NCI-H2171 treated with DMSO at 0.1 percent for 48 hours (cell line): ENCODE data around the gene DPP10.

Experiments used
- DNase-seq: peaks from one replicate; lab custom pipeline; 2025; lab: John Stamatoyannopoulos, UW

Gene DPP10

DNA sequence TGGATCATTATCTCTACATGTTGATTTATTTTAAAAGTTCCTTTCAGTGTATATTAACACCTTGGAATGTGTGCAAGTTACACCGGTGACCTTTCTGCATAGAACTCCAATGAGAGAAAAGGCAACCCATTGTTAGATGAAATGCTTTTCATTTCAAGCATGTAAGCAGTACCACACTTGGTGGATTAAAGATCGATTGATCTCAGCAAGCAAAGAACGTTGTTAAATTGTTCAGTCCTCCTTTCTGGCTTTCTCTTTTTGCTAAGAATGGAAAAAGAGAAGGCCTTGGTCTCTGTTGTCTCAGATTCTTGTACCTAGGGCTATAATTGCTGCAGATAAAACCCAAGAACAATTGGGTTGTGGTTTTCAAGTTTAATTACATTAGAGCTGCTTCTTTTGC lies 843.0 kb downstream of the DPP10 start:
- DNase-seq: no peak

DNA sequence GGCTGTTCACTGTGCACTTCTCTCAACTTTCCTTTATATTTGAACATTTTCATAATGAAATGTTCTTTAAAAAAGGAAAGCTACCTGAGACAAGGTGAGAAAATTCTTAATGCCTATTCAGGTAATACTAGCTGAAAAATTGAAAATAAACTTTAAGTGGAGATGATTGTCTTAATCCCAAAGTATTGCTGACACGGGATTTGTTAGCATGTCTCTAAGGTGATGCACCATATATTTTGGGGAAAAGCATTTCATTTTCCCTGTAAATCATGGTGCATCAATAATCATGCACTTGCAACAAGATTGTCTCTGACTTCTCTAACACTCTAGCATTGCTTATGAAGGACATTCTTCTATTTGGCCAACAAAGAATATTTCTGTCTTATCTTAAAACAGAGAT lies 848.0 kb downstream of the DPP10 start:
- no peak for DNase-seq

DNA sequence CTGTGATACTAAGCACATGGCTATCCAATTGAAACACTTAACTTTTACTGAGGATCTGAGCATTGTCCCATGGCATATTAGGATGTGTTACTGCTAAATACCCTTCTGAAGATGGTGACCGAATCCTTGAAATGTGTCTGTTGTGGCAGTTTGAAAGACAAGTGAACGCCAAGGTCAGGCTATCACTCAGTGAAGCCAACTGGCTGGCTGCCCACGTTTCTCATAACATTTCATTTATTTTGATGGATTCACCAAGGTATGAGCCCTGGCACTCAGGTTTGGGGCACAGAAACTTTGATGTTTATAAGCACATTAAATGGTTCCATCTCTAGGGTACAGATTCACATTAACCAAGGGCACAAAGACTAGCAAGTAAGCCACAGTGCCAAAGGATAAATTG lies 850.3 kb downstream of the DPP10 start:
- DNase-seq: no peak

DNA sequence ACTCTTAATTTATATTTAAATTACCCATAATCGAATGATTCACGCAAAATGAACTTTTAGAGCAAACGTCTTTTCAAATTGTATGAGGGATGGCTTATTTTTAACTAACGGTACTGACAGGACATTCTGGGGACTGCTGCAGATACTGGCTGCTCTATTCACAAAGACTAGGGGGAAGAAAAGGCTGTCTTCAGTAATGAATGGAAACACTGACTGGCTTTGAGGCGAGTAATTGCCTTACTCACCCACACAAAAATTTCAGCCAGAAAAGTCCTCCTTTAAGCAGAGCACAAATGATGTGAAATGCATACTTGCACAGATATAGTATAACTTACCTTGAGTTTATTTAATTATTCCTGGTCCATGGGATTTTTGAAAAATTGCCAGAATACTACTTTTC lies 852.6 kb downstream of the DPP10 start:
- DNase-seq: no peak

DNA sequence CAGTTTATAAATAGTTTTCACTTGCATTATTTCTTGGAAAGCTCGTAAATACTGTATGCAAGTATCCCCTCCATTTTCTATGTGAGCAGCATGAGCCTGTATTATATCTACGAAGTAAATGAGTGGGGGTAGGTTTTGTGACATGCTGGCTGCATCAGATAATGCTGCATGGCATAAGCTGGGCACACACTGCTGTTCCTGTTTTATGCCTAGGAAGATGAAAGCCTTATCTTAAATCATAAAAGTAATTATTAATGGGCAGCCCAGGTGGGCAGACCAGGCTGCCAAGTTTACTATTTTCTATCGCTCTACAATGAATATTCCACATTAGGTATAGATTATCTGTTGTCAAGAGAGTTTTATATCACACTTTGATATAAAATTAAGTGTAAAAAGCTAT lies 854.6 kb downstream of the DPP10 start:
- no peak for DNase-seq

DNA sequence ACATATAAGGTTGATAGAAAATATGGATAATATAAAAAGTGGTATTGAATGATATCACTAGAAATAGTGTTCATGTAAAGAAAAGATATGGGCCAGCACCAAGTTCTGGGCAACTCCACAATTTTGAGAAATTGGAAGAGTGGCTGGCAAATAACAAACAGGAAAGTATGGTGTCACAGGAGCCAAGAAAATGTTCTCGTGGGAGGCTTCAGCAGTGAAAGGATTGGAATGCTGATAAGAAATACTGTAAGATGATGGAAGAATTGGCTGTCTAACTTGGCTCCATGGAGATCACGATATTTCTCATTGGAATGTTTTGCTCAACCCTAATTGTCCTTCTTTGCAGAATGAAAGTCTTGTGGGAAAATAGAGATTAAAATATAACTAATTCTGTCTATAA lies 856.8 kb downstream of the DPP10 start:
- DNase-seq: no peak

DNA sequence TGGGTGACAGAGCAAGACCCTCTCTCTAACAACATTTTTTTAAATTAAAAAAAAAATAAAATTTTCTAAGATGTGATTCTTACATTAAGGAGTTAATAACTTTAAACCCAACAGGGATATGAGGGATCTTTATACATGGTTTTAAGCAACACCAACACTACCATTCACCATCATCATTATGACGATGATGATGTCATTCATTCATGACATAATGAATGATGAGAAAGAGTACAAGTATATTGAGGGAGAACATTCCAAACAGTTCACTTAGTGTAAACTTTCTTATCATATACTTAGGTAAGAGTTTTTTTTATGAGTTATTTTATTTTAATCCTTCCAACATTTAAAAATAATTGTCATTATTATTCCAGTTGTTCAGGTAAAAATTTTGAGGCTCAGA lies 863.3 kb downstream of the DPP10 start:
- no peak for DNase-seq

DNA sequence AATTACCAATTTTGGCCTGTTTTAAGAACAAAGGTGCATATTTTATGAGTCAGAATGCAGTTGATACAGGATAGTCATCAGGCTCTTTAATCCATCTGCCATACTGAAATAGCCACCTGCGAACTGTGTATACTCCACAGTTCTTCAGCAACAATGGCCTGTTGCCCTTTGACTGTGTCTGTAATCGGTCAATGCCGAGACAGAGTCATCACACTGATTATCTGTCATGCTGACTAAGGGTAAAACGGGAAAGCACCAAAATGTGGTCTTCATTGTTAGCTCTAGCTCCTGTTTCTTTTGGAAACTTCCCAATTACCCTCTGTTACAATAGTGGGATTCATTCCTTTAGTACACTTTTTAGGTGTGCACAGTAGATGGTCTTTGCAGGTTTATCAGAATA lies 871.7 kb downstream of the DPP10 start:
- no peak for DNase-seq

DNA sequence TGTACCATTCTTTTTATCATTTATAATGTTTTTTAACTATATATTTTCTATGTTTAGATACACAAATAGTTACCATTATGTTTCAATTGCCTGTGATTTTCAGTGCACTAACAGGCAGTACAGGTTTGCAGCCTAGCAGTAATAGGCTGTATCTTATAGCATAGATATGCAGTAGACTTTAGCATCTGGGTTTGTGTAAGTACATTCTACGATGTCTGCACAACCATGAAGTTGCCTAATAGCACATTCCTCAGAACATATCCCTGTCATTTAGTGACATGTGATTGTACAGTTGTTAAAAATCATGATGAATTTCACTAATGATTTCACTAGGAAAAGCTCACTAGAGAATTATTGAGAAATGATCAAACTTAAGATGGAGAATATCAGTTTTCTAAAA lies 884.6 kb downstream of the DPP10 start:
- DNase-seq: no peak

DNA sequence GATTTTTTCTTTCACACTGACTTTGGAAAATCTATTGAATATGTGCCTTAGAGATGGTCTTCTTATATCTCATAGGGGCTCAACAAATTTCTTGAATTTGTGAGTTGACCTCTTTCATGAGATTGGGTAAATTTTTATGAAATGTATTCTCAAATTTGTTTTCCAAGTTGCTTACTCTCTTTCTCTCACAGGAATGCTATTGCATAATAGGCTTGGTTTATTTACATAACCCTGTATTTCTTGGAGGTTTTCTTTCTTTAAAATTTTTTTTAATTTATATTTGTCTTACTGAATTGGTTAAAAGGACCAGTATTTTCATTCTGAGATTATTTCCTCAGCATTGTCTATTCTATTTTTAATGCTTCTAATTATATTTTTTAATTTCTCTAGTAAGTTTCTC lies 917.1 kb downstream of the DPP10 start:
- DNase-seq: no peak

DNA sequence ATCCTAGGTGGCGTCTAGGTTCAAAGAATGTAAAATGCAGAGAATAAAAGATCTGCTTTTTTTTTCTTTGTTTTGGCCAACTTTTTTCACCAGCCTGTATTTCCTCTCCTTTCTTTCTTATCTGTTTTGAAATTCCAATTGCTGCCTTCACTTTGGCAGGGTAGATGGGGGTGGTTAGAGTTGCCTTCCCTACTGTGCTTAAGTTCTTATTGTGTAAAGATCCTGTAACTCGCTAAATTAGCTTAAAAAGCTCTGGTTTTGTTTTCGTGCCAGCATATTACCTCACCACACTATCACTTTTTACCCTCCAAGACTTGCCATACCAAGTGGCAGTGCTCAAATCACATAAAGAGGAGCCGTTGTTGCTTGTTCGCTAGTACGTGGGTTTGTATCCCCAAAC lies 921.7 kb downstream of the DPP10 start:
- DNase-seq: no peak

DNA sequence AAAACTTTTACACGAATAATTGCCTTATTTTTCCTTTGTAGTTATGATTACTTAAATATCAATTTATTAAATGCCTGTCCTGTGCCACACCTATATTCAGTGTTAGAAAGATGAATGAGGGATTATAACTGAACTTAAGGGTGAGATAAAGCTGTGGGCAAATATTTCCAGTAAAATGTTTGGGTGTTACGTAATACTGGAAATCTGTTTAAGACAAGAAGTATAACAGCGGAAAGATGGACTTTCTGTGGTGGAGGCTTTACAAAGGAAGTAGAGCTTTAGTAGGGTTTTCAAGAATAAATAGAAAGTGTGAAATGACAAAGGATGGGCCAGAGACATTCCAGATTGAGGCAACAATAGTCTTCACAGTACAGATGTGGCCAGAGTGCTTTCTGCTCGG lies 927.0 kb downstream of the DPP10 start:
- no peak for DNase-seq

DNA sequence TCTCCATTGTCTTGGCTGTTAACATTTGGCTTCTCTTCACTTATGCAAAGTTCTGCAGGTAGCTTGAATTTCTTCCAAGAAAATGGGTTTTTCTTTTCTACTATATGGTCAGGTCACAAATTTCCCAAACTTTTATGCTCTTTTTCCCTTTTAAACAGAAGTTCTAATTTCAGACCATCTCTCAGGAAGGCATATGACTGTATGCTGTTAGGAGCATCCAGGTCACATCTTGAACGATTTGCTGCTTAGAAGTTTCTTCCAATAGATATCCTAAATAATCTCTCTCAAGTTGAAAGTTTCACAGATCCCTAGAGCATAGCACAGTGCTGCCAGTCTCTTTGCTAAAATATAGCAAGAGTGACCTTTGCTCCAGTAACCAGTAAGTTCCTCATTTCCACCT lies 932.5 kb downstream of the DPP10 start:
- no peak for DNase-seq

DNA sequence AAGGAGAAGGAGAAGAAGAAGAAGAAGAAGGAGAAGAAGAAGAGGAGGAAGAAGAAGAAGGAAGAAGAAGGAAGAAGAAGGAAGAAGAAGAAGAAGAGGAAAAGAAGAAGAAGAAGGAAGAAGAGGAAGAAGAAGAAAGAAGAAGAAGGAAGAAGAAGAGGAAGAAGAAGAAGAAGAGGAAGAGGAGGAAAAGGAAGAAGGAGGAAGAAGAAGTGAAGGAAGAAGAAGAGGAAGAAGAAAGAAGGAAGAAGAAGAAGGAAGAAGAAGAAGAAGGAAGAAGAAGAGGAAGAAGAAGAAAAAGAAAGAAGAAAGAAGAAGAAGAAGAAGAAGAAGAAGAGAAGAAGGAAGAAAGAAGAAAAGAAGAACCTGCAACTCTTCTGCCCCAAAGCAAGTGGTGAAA lies 942.0 kb downstream of the DPP10 start:
- DNase-seq: no peak

DNA sequence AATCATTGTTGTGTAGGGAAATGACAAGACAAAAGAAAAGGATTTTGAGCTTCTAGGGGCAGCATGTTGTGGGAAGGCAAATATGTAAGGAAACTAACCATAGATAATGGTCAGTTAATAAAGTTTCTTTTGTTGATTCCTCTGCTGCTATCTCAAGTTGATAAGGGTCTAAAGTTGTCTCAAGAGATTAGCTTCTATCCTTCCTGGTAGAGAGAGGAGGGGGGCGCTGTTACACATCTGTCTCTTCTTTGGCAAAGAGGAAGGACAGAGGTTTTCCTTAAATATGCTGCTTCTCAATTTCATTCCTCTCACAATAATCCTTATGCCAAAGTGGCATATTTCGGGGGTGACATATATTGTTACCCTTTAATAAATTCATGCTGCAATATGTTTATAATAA lies 944.0 kb downstream of the DPP10 start:
- no peak for DNase-seq

DNA sequence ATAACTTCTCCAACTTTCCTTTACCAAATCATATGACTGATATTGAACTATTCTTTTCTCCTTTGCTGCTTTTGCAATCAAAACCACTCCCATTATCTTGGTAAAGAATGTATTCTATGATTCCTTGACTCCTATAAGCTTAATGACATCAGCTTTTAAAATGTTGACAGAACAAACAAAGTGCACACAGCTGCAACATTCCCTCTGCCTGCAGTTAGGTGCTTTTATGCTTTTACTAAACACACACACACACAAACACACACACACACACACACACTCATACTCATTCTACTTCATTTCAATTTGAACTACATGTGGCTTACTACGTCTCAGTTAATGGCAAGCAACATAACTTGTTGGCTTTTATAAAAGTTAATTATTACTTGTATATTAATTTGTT lies 946.6 kb downstream of the DPP10 start:
- DNase-seq: no peak

DNA sequence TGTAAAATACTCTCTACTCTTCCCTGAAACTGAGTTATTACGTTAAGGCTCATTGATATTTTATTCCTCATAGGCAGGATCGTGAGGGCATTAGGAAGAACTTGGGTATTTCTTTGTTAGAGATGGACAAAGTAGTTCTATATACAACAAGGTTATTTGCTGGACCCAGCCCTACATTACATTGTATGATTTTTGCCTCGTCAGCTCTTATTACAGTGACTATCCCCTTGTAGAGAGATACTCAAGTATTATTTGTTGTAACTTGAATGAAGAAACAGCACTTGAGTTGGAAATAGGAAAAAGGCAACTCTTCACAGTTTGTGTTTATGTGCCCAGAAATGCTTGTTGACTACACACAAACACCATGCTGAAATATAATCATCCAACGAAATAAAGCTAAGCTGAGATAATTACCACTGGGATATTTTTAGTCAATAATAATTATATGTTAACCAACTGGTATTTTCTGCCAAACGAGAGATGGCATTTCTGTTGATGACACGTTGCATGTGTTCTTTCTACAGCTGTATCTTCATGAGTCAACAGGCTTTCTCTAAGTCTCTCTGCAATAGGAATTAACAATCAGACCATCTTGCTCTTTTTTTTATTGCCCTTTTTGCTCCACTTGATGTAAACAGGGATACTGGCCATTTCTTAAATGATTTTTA lies 947.6 kb downstream of the DPP10 start:
- no peak for DNase-seq

DNA sequence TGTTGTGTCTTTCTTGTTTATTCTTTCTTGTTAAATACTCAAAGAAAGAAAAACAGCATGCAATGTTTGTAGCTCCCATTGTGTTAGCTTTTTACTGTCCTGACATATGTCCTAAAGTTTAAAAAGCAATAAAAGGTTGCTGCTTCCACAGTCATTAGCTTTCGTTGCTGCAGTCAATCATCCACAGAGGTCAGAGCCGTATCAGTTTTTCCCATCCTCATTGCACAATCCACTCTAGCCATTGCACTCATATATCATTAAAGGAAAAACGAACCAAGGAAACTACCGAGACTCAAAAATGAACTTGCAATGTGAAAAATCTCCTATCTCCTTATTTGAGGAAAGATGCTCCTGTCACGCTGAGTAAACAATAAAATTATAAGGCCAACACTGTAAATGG lies 954.1 kb downstream of the DPP10 start:
- DNase-seq: no peak

DNA sequence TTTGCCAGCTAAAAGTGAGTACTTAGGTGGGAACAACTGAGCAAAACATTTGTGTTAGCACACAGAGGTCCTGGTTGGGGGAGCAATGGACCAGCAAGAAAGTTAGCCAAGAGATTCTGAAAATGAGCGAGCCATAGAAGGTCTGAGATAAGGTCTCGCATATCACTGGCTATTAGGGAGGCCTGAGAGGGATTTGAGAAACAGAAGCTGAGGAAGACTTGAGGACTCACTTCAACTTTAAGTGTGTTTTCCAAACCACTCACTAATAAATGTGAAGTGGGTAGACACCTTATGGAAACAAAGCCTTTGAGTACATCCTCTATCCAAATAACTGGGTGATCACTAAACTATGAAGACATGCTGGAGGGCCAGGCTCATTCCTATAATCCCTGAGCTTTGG lies 958.5 kb downstream of the DPP10 start:
- DNase-seq: no peak

DNA sequence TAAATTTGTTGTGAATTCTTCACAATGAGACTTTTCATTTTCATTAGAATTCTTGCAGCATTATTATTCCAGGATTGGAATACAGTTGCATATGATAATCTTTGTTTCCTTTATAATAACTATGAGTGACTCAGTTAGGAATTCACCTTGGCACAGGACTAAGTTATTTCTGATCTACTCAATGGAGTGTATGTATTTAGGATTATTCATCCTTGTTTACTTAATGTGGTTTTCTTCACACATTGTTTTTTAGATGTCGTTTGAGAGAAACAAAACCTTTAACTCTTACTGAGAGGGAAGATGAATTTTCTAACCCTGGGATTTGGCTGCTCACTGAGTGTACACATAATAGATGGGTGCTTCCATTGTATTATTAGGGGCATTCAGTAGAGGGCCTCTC lies 970.1 kb downstream of the DPP10 start:
- DNase-seq: no peak

DNA sequence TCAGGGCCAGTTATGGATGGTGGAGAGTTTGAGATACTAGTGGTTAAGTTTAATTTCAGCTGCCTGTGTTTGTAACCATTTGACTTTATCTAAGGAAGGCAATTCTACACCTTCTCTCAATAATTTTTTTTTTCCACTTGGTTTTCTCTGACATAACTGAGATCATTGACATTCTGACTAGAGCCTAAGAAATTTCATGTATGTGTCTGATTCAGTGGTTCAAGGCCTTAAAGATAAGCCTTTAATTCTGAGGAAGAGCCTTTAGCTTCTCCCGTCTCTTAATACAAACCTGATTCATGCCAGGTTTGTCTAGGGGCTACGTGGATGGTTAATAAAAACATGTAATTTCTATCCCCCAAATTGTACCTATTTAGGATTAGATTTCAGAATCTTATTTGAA lies 971.4 kb downstream of the DPP10 start:
- no peak for DNase-seq

DNA sequence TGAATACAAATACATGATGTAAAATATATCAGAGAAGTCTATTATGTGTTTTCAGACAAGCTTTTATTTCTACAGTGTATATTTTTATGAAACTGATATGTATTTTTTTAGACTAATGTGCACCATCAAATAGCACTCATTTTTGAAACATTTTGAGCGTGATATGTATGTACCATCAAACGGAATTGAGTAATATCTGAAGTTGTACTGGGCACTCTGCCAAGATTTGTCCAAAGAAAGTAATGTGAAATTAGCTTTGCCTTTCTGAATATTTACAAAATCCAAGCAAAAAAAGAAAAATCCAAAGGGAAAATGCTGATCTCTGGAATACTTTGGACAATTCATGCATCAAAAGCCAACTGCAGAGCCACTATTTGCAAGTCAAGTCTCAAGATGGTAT lies 972.0 kb downstream of the DPP10 start:
- no peak for DNase-seq

DNA sequence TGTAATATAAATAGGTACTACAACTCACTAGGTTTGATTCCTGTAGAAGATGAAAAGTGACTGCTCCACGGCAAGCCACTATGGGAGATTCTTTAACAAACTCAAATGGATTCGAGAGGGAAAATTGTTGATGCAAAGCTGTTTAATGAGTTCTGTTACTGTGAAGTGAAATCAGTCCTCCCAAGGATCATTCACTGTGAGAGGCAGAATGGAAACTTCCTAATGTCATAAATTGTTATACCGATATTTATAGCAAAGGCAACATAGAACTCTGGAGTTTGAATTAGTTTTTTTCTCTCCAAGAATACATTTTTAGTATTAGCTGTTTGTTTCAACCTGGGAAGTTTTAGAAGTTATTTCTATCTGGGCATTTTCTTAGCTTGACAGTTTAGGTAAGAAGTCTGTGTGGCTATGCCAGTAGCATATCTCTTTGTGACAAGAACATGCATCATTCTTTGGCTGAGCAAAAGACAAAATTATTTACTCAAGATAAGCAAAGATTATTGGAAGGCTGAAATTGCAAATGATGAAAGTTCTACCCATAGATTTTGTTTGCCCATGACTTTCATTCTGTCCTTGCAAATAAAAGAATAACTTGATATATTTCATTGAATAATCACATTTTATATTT lies 979.7 kb downstream of the DPP10 start:
- DNase-seq: no peak

DNA sequence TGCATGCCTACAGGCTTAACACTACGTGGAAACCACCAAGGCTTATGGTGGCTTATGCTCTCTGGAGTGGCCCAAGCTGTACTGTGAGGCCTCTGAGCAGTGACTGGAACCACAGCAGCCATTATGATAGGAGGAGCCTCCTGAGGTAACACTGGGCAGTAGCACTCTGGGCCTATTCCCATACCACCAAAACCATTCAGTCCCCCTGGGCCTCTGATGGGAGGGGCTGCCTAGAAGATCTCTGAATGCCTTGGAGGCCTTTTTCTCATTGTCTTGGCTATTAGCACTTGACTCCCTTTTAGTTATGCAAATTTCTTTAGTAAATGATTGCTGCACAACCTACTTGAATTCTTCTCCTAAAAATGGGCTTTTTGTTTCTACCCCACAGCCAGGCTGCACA lies 985.0 kb downstream of the DPP10 start:
- DNase-seq: no peak
